WERI-Rb-1 (cell line): Measurements from ENCODE around the gene GLI2.

ENCODE experiments used
- DNase-seq: peaks from one replicate; pipeline ENCODE4 v3.0.0-alpha.2; 2020
- H3K27ac ChIP-seq: fragments of 250-450 bp; sonication (Bioruptor Pico); 2 replicates; pipeline ENCODE4 v1.5.1; 2020; ENCODE audit warnings: mild to moderate bottlenecking, moderate library complexity
- H3K27me3 ChIP-seq: fragments of 250-450 bp; sonication (Bioruptor Pico); 2 replicates; pipeline ENCODE4 v1.5.1; 2021; ENCODE audit warnings: mild to moderate bottlenecking, low read depth, moderate library complexity; ENCODE audit not compliant: insufficient read depth, severe bottlenecking
- H3K36me3 ChIP-seq: fragments of 250-450 bp; sonication (Bioruptor Pico); 2 replicates; pipeline ENCODE4 v1.5.1; 2020; ENCODE audit warnings: mild to moderate bottlenecking, moderate library complexity
- H3K4me3 ChIP-seq: 2 replicates; pipeline ENCODE4 v1.5.1; 2011; ENCODE audit warnings: low read depth, mild to moderate bottlenecking, control low read depth, low read length
- H3K9me3 ChIP-seq: fragments of 250-450 bp; sonication (Bioruptor Pico); 2 replicates; pipeline ENCODE4 v1.5.1; 2021; ENCODE audit warnings: mild to moderate bottlenecking, moderate library complexity; ENCODE audit not compliant: severe bottlenecking
- CTCF ChIP-seq: IDR thresholded peaks from 2 replicates; pipeline ENCODE4 v1.5.1; 2011; ENCODE audit warnings: low read depth, mild to moderate bottlenecking, control low read depth, inconsistent platforms, low read length

Gene GLI2

GRCh38 chr2:120759543-120760331 lies 24.1 kb downstream of the GLI2 start:
- Histone ChIP-seq H3K9me3 (no peaks in the 10 kb centered on the region), H3K27me3 (no peaks in the 10 kb centered on the region), H3K27ac (no peak overlapping the region), H3K4me3 (no peak overlapping the region), H3K36me3 (no peaks in the 10 kb centered on the region)
- no peak for DNase-seq
- TF ChIP-seq CTCF = no peak

- H3K4me3 ChIP-seq = no peak overlapping the region
- DNase-seq = no peak
- no peaks in the 10 kb centered on the region for H3K36me3 ChIP-seq
- no peak for TF ChIP-seq CTCF
- no peak overlapping the region for H3K27ac ChIP-seq
- H3K9me3 ChIP-seq = no peaks in the 10 kb centered on the region
- no peaks in the 10 kb centered on the region for H3K27me3 ChIP-seq
Measured at GRCh38 chr2:120760446-120761135, 24.9 kb downstream of the GLI2 start.

GRCh38 chr2:120761164-120761861 lies 25.6 kb downstream of the GLI2 start:
- no peak for TF ChIP-seq CTCF
- Histone ChIP-seq H3K27ac (no peak overlapping the region), H3K36me3 (no peaks in the 10 kb centered on the region), H3K27me3 (no peaks in the 10 kb centered on the region), H3K4me3 (no peak overlapping the region), H3K9me3 (no peaks in the 10 kb centered on the region)
- DNase-seq = no peak

GRCh38 chr2:120761911-120762310 lies 26.2 kb downstream of the GLI2 start:
- no peak for DNase-seq
- Histone ChIP-seq H3K36me3 (no peaks in the 10 kb centered on the region), H3K27ac (no peak overlapping the region), H3K9me3 (no peaks in the 10 kb centered on the region), H3K4me3 (no peak overlapping the region), H3K27me3 (no peaks in the 10 kb centered on the region)
- no peak for TF ChIP-seq CTCF

- Histone ChIP-seq H3K36me3 (no peaks in the 10 kb centered on the region), H3K9me3 (no peaks in the 10 kb centered on the region), H3K4me3 (no peak overlapping the region), H3K27me3 (no peaks in the 10 kb centered on the region), H3K27ac (no peak overlapping the region)
- no peak for DNase-seq
- no peak for TF ChIP-seq CTCF
Measured at GRCh38 chr2:120762341-120763061, 26.8 kb downstream of the GLI2 start.
